ENCODE data around the gene IFNL1. TPM values are rescaled to one million over a fixed set of nuclear protein-coding genes. Genes with fewer than 3 reads are reported as not detected.

The IFNL1 gene
- total and polyA plus RNA-seq, 2 donors (not counting 3 experiments of a cell fraction or from before 2014, with no cell fraction given) = not detected

DNA sequence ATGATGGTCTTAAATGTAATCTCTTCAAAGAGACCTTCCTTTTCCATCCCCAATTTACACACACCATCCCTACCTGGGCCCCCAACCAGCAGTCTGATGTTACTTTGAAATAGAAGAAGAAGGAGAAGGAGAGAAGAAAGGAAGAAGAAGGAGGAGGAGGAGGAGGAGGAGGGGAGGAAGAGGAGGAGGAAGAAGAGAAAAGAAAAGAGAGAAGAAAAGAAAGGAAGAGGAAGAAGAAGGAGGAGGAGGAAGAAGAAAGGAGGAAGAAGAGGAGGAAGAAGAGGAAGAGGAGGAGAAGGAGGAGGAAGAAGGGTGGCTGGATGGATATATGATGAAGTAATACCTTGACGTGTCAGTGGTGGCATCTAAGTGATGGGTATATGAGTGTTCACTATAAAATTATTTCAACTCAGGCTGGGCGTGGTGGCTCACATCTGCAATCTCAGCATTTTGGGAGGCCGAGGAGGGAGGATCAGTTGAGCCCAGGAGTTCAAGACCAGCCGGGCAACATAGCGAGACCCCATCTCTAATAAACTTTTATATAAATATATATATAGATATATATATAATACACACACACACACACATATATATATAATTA lies 28.1 kb downstream of the IFNL1 start:
- dilution Hi-C loops (cut with MboI; ENCODE audit: extremely low pct_ligation_motif_present, low sequenced_read_pairs) = no loop called here
- DNase-seq (ENCODE audit: low read depth, low spot score) = no peak
- H2AFZ ChIP-seq (ENCODE audit: low read depth, low read length) = no peak overlapping the region
- TF ChIP-seq MYC (IDR thresholded peaks at IDR 0.05; ENCODE audit: low read depth, low read length) (no peak), POLR2A (IDR thresholded peaks at IDR 0.05; ENCODE audit: low read depth, low read length) (no peak), FOS (IDR thresholded peaks at IDR 0.05; ENCODE audit: borderline replicate concordance, insufficient read depth, low read length) (no peak), EZH2 (IDR thresholded peaks at IDR 0.05; ENCODE audit: borderline replicate concordance, low read depth, low read length, severe bottlenecking) (no peak), POLR2AphosphoS5 (IDR thresholded peaks at IDR 0.05; ENCODE audit: insufficient read depth, low read depth, low read length) (no peak), CTCF (IDR thresholded peaks at IDR 0.05; ENCODE audit: extremely low read depth in 1 of 2, insufficient read depth in 1 of 2, low read depth in 1 of 2, low read length in 2 of 2) (no peak), GATA2 (IDR thresholded peaks at IDR 0.05; ENCODE audit: insufficient read depth, insufficient read length, low read depth, low read length) (no peak), JUN (IDR thresholded peaks at IDR 0.05; ENCODE audit: borderline replicate concordance, insufficient read depth, insufficient read length, low read depth) (no peak)
- TF ChIP-seq, protein P1, sequence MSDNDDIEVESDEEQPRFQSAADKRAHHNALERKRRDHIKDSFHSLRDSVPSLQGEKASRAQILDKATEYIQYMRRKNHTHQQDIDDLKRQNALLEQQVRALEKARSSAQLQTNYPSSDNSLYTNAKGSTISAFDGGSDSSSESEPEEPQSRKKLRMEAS (IDR thresholded peaks at IDR 0.05; ENCODE audit: insufficient read depth, insufficient read length) = no peak
- no peaks in the 10 kb centered on the region for H3K79me2 ChIP-seq (ENCODE audit: control insufficient read depth, insufficient read depth, low read length)
- no peaks in the 10 kb centered on the region for H3K9me3 ChIP-seq (replicated peaks; ENCODE audit: control insufficient read depth, insufficient read depth, low read length)
- peaks cover 0 to under 1% of the 10 kb centered on the region in 2 experiments for H3K27me3 ChIP-seq (ENCODE audit: control insufficient read depth in 2 of 2, insufficient read depth in 2 of 2, low read length in 2 of 2)
- H3K9me1 ChIP-seq (replicated peaks; ENCODE audit: control insufficient read depth, extremely low read depth, insufficient read depth, low read length) = no peaks in the 10 kb centered on the region
- H3K9ac ChIP-seq (replicated peaks; ENCODE audit: extremely low read depth, insufficient read depth, low read length) = no peak overlapping the region
- ChIA-PET POLR2A (no interaction called here), CTCF (interaction anchor here (2.5 kb wide), 1 partner anchor 202 kb away, joined by 14 read pairs; no protein-coding TSS in a partner anchor)
- intact Hi-C loops (cut with micrococcal nuclease) = no loop called here
- H3K4me3 ChIP-seq (replicated peaks in 1 of 3; ENCODE audit: insufficient read depth in 1 of 3, low read depth in 1 of 3, low read length in 3 of 3) = no peak overlapping the region
- no peaks in the 10 kb centered on the region for H4K20me1 ChIP-seq (replicated peaks; ENCODE audit: control insufficient read depth, extremely low read depth, insufficient read depth, low read length)
- no peak for FAIRE-seq
- H3K36me3 ChIP-seq (ENCODE audit: control insufficient read depth in 2 of 2, extremely low read depth in 1 of 2, insufficient read depth in 2 of 2, low read length in 2 of 2) = no peaks in the 10 kb centered on the region
- no peak overlapping the region for H3K4me2 ChIP-seq (ENCODE audit: insufficient read depth, low read length)
- no peak overlapping the region for H3K27ac ChIP-seq (ENCODE audit: insufficient read depth, low read depth, low read length)
- no TSS peak for BruUV-seq (replicated peaks)
- H3K4me1 ChIP-seq (ENCODE audit: control insufficient read depth, extremely low read depth, insufficient read depth, low read length) = peaks cover 5% of the 10 kb centered on the region

Data from endothelial cell of umbilical vein (primary cell).